HepG2 (cell line): ENCODE measurements around the gene ZNF277. TPM values are rescaled to one million over a fixed set of nuclear protein-coding genes. Genes with fewer than 3 reads are reported as not detected.

ENCODE experiments used
- ATAC-seq: fragments of 200-7000 bp; cut with Tn5 transposase; 3 replicates; pipeline ENCODE4 v1.9.1; 2020; ENCODE audit warnings: mild to moderate bottlenecking, moderate library complexity
- BruUV-seq: library from RNA; stranded (reverse); fragments of 400-500 nt; replicated peaks from 2 replicates; lab custom pipeline; 2021; lab: Mats Ljungman, UMichigan
- CTCF ChIA-PET: fragments of 300-600 bp; formaldehyde crosslinking; extraction: SDS; loops from one replicate; lab custom pipeline; 2021; ENCODE audit warnings: low total read pairs, inconsistent platforms, low intra/inter-chr PET ratio; lab: Yijun Ruan, JAX
- POLR2A ChIA-PET: fragments of 350-600 bp; sonication (Branson Sonifier 250); formaldehyde crosslinking; loops from one replicate; lab custom pipeline; 2020; ENCODE audit warnings: antibody characterized with exemption, inconsistent platforms; lab: Yijun Ruan, JAX
- DNase-seq: peaks from one replicate; pipeline ENCODE4 v3.0.0-alpha.2; 2015; ENCODE audit warnings: low spot score
- FAIRE-seq: peaks from 3 replicates; lab custom pipeline; 2011; peaks lifted over from hg19 to GRCh38; lab: Jason Lieb, UNC
- H2AFZ ChIP-seq: one replicate; pipeline ENCODE4 v1.6.1; 2011; ENCODE audit warnings: low read length, inconsistent platforms
- H3K27ac ChIP-seq: fragments of 300-600 bp; 3 replicates; pipeline ENCODE4 v1.8.0; 2011; ENCODE audit warnings: mixed run types, mild to moderate bottlenecking, mixed read lengths, low read length, inconsistent platforms; ENCODE audit not compliant: insufficient read depth; ENCODE audit errors: extremely low read length
- H3K27me3 ChIP-seq, 2 experiments: fragments of 200-600 bp in 1 of 2; 2 replicates in 1 of 2; 3 replicates in 1 of 2; pipeline versions ENCODE4 v1.6.0 to v1.8.0; 2011; ENCODE audit warnings: low read length in 2 of 2, mild to moderate bottlenecking in 2 of 2, moderate library complexity in 2 of 2, inconsistent platforms in 1 of 2; ENCODE audit not compliant: insufficient read depth in 2 of 2, control insufficient read depth in 1 of 2
- H3K36me3 ChIP-seq, 2 experiments: fragments of 200-600 bp in 1 of 2; replicated peaks in 1 of 2; 2 replicates in 1 of 2; 3 replicates in 1 of 2; pipeline versions ENCODE4 v1.5.1 to v1.8.0; 2011; ENCODE audit warnings: low read length in 2 of 2, inconsistent platforms in 1 of 2; ENCODE audit not compliant: insufficient read depth in 2 of 2, control insufficient read depth in 1 of 2
- H3K4me1 ChIP-seq: 2 replicates; pipeline ENCODE4 v1.5.1; 2012; ENCODE audit warnings: low read length, inconsistent platforms; ENCODE audit not compliant: insufficient read depth
- H3K4me2 ChIP-seq: 2 replicates; pipeline ENCODE4 v1.6.0; 2011; ENCODE audit warnings: low read depth, low read length, inconsistent platforms
- H3K4me3 ChIP-seq, 3 experiments: fragments of 200-600 bp in 1 of 3; sonication (generic), shearing (Covaris generic) in 1 of 3; replicated peaks in 1 of 3; 2 replicates each; pipeline ENCODE4 v1.5.1; 2011 to 2016; ENCODE audit warnings: low read length in 3 of 3, inconsistent platforms in 2 of 3, low read depth in 2 of 3, mild to moderate bottlenecking in 2 of 3, control low read depth in 1 of 3, mixed read lengths in 1 of 3; ENCODE audit not compliant: insufficient read depth in 1 of 3
- H3K79me2 ChIP-seq: one replicate; pipeline ENCODE4 v1.6.1; 2011; ENCODE audit warnings: low read length, inconsistent platforms; ENCODE audit not compliant: insufficient read depth
- H3K9ac ChIP-seq: 2 replicates; pipeline ENCODE4 v1.6.0; 2011; ENCODE audit warnings: mild to moderate bottlenecking, low read depth, low read length, inconsistent platforms; ENCODE audit not compliant: insufficient read depth
- H3K9me3 ChIP-seq: 2 replicates; pipeline ENCODE4 v1.5.1; 2012; ENCODE audit warnings: mild to moderate bottlenecking, low read length
- H4K20me1 ChIP-seq: 2 replicates; pipeline ENCODE4 v1.6.0; 2011; ENCODE audit warnings: inconsistent platforms, mild to moderate bottlenecking, low read length, moderate library complexity; ENCODE audit not compliant: insufficient read depth
- BCL6 ChIP-seq: IDR thresholded peaks from 2 replicates; pipeline ENCODE4 v1.6.1; 2016; ENCODE audit warnings: missing genetic modification reagents, missing compliant biosample characterization
- CEBPB ChIP-seq: IDR thresholded peaks from 2 replicates; pipeline ENCODE4 v1.6.1; 2011; ENCODE audit warnings: low read depth, low read length, improper control_type of control experiment, borderline replicate concordance
- CEBPG ChIP-seq: IDR thresholded peaks from 2 replicates; pipeline ENCODE4 v1.6.1; 2016
- FOXA1 ChIP-seq, 2 experiments: fragments of 450-650 bp in 1 of 2; sonication (generic) in 1 of 2; formaldehyde crosslinking in 1 of 2; IDR thresholded peaks; 2 replicates each; pipeline versions ENCODE4 v1.4.0 to v1.6.1; 2016 to 2020; ENCODE audit warnings: missing genetic modification reagents in 1 of 2
- FOXA3 ChIP-seq: IDR thresholded peaks from 2 replicates; pipeline ENCODE4 v1.6.1; 2016; ENCODE audit warnings: missing genetic modification reagents, missing compliant biosample characterization
- HNF4A ChIP-seq: sonication (generic); formaldehyde crosslinking; IDR thresholded peaks from 2 replicates; pipeline ENCODE4 v1.4.0; 2020; ENCODE audit warnings: missing genetic modification reagents
- SAP130 ChIP-seq: IDR thresholded peaks from 2 replicates; pipeline ENCODE4 v1.6.1; 2016; ENCODE audit warnings: low read depth
- ZSCAN20 ChIP-seq: sonication (generic); formaldehyde crosslinking; IDR thresholded peaks from 2 replicates; pipeline ENCODE4 v1.4.0; 2020; ENCODE audit warnings: missing genetic modification reagents, mild to moderate bottlenecking, borderline replicate concordance
- WGBS: methylation state at CpG from one replicate; pipeline ENCODE4 v1.1.6; 2017; ENCODE audit warnings: low lambda C conversion rate; 5-methylcytosine and 5-hydroxymethylcytosine counted together
- in situ Hi-C: cut with HindIII; loops from 2 replicates; pipeline ENCODE4 v1.10.0; 2017; ENCODE audit warnings: low pct_unique_long_range_greater_than_20kb; ENCODE audit not compliant: extremely low pct_ligation_motif_present
- intact Hi-C: fragments of 100-400 bp; cut with micrococcal nuclease; formaldehyde crosslinking; loops from one replicate; pipeline ENCODE4 v1.10.0; 2022; ENCODE audit not compliant: unreplicated experiment
- polyA plus RNA-seq, 8 experiments: library from polyadenylated mRNA; depleted of rRNA in 3 of 8; stranded (reverse) in 7 of 8; unstranded in 1 of 8; fragments of >200 nt; fragmentation: Illumina TruSeq in 4 of 8; extraction: Trizol in 4 of 8; gene quantifications; 2 replicates each; pipeline versions ENCODE4 v1.2.1 to v1.2.3, GENCODE V29; 2011 to 2016; ENCODE audit warnings: low read depth in 4 of 8, missing spikeins in 1 of 8, mixed read lengths in 1 of 8; ENCODE audit not compliant: insufficient read depth in 1 of 8
- total RNA-seq, 5 experiments: library from RNA; depleted of rRNA; stranded (reverse); fragments of >200 nt; fragmentation: Illumina TruSeq; extraction: Trizol; gene quantifications; 2 replicates each; pipeline ENCODE4 v1.2.3, GENCODE V29; 2016; ENCODE audit warnings: low read depth in 1 of 5
- TF ChIP-seq, protein P1 (sequence below): sonication (generic); formaldehyde crosslinking; IDR thresholded peaks from 2 replicates; pipeline ENCODE4 v1.5.0; 2020; ENCODE audit warnings: missing genetic modification reagents
- TF ChIP-seq, protein P2 (sequence below): IDR thresholded peaks from 2 replicates; pipeline ENCODE4 v1.4.0; 2020; ENCODE audit warnings: mild to moderate bottlenecking, missing genetic modification reagents
- TF ChIP-seq, protein P3 (sequence below): IDR thresholded peaks from 2 replicates; pipeline ENCODE4 v1.6.1; 2016; ENCODE audit warnings: low read depth

ZNF277 gene
- total and polyA plus RNA-seq, 2 of the 13 experiments (the other 11 are each of a cell fraction or from before 2014, with no cell fraction given): 29.1 to 30.1 TPM

DNA sequence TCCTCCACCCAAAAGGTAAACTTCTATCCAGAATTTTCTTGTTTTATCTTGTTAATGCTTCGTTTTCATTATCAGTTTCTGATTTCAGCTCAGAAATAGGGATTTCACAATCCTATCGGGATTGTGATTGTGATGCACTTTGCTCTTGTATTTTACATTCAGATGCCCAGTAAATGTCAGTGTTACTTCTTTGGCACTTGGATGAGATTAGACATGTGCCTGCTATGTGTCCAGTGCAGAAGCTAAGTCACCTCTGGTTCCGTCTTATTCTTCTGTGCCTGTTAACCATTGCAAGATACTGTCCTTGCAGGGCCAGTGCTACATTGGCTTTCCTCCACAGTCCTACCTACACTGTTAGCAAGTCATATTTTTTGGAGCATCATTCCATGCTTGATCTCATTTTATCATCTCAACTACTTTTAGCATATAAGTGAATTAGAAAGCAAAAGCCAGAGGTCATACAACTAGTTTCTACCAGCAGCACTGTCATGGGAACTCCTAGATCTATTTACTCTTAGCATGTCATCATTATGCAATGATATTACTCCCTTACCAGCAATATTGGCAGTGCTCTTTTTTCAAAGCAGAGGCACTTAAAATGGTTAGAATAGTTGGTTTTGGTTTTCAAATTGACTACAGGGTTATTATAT is 26.7 kb downstream of the ZNF277 start:
- TF ChIP-seq, protein P1, sequence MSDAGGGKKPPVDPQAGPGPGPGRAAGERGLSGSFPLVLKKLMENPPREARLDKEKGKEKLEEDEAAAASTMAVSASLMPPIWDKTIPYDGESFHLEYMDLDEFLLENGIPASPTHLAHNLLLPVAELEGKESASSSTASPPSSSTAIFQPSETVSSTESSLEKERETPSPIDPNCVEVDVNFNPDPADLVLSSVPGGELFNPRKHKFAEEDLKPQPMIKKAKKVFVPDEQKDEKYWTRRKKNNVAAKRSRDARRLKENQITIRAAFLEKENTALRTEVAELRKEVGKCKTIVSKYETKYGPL (CRISPR knock-in tag): 0 out of 2 replicates have a peak, but pooled peaks have one; percentile 57
- peak; percentile 66 for TF ChIP-seq CEBPB
- TF ChIP-seq FOXA1 (IDR thresholded peaks at IDR 0.05): no peak
- TF ChIP-seq FOXA1 (CRISPR knock-in tag; IDR thresholded peaks at IDR 0.05): 0 out of 2 replicates have a peak, but pooled peaks have one; percentile 21
- TF ChIP-seq ZSCAN20 (CRISPR knock-in tag): no peak
- no peak for TF ChIP-seq HNF4A (CRISPR knock-in tag)
- TF ChIP-seq, protein P2, sequence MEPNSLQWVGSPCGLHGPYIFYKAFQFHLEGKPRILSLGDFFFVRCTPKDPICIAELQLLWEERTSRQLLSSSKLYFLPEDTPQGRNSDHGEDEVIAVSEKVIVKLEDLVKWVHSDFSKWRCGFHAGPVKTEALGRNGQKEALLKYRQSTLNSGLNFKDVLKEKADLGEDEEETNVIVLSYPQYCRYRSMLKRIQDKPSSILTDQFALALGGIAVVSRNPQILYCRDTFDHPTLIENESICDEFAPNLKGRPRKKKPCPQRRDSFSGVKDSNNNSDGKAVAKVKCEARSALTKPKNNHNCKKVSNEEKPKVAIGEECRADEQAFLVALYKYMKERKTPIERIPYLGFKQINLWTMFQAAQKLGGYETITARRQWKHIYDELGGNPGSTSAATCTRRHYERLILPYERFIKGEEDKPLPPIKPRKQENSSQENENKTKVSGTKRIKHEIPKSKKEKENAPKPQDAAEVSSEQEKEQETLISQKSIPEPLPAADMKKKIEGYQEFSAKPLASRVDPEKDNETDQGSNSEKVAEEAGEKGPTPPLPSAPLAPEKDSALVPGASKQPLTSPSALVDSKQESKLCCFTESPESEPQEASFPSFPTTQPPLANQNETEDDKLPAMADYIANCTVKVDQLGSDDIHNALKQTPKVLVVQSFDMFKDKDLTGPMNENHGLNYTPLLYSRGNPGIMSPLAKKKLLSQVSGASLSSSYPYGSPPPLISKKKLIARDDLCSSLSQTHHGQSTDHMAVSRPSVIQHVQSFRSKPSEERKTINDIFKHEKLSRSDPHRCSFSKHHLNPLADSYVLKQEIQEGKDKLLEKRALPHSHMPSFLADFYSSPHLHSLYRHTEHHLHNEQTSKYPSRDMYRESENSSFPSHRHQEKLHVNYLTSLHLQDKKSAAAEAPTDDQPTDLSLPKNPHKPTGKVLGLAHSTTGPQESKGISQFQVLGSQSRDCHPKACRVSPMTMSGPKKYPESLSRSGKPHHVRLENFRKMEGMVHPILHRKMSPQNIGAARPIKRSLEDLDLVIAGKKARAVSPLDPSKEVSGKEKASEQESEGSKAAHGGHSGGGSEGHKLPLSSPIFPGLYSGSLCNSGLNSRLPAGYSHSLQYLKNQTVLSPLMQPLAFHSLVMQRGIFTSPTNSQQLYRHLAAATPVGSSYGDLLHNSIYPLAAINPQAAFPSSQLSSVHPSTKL (CRISPR knock-in tag): 0 out of 2 replicates have a peak, but pooled peaks have one; percentile 39
- TF ChIP-seq CEBPG: 0 out of 2 replicates have a peak, but pooled peaks have one; percentile 43
- TF ChIP-seq BCL6 (CRISPR knock-in tag): 0 out of 2 replicates have a peak, but pooled peaks have one; percentile 23
- TF ChIP-seq, protein P3, sequence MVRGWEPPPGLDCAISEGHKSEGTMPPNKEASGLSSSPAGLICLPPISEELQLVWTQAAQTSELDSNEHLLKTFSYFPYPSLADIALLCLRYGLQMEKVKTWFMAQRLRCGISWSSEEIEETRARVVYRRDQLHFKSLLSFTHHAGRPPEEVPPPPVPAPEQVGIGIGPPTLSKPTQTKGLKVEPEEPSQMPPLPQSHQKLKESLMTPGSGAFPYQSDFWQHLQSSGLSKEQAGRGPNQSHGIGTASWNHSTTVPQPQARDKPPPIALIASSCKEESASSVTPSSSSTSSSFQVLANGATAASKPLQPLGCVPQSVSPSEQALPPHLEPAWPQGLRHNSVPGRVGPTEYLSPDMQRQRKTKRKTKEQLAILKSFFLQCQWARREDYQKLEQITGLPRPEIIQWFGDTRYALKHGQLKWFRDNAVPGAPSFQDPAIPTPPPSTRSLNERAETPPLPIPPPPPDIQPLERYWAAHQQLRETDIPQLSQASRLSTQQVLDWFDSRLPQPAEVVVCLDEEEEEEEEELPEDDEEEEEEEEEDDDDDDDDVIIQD (CRISPR knock-in tag): peak; percentile 62; the same call in 1 of the 2 replicates
- peak; percentile 31; the same call in 1 of the 2 replicates for TF ChIP-seq SAP130
- peak; percentile 29; the same call in 1 of the 2 replicates for TF ChIP-seq FOXA3 (CRISPR knock-in tag)
- peaks cover 31% of the 10 kb centered on the region for H3K79me2 ChIP-seq
- H3K27ac ChIP-seq: no peak overlapping the region
- H3K4me1 ChIP-seq: peaks cover 62% of the 10 kb centered on the region
- ChIA-PET CTCF (no interaction called here), POLR2A (no interaction called here)
- DNase-seq (peak; percentile 7), FAIRE-seq (no peak), ATAC-seq (no peak)
- H3K4me2 ChIP-seq: no peak overlapping the region
- no peaks in the 10 kb centered on the region; the same call in 1 of the 2 replicates for H3K9me3 ChIP-seq
- no peak overlapping the region for H3K4me3 ChIP-seq
- no TSS peak for BruUV-seq
- no peaks in the 10 kb centered on the region; a peak in 1 of 5 replicates for H3K36me3 ChIP-seq
- no peaks in the 10 kb centered on the region for H3K27me3 ChIP-seq
- H4K20me1 ChIP-seq: peaks cover 3% of the 10 kb centered on the region; the same call in 1 of the 2 replicates
- intact Hi-C loops: no loop called here
- in situ Hi-C loops: no loop called here
- WGBS: 86% methylated on average over 3 of the region's 3 CpGs
- no peak overlapping the region for H2AFZ ChIP-seq
- H3K9ac ChIP-seq: no peak overlapping the region
